PFSK-1 (cell line): Measurements from ENCODE around the gene MYBPH.

Experiments
- POLR2AphosphoS5 ChIP-seq: IDR thresholded peaks from 2 replicates; pipeline ENCODE4 v1.6.1; 2012; ENCODE audit warnings: low read depth, mild to moderate bottlenecking, control low read depth, low read length, moderate library complexity
- SIN3A ChIP-seq: IDR thresholded peaks from 2 replicates; pipeline ENCODE4 v1.6.1; 2012; ENCODE audit warnings: mild to moderate bottlenecking, low read length, moderate library complexity, borderline replicate concordance; ENCODE audit not compliant: insufficient read depth

DNA sequence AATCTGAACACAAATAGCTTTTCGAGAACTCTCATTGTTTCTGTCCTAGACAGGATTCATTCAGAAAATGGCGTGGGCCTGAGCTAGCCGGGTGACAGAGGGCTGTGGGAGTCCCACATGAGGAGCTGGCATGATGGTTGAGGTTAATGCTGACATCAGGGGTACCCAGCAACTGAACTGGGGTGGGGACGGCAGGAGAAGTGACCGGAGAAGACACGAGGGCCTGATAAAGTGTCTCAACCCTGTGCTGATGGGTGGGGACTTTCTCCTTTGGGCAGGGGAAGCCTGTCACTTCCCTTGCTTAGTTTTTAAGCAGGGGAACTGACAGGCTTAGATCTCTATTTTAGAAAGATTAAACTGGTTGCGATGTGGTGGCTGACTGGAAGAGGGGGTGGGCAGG, 39.2 kb upstream of the MYBPH start:
- TF ChIP-seq SIN3A, result no peak
- TF ChIP-seq POLR2AphosphoS5, result no peak
